AG10803 (cell line): Measurements from ENCODE around the gene LSS.
"Not testable (repeated sequence)": the region's sequence is repeated elsewhere in the genome, so short reads cannot be mapped to it uniquely, and the experiment has no call there.

ENCODE experiments used
- DNase-seq: peaks from one replicate; pipeline ENCODE4 v3.0.0; 2010; ENCODE audit warnings: low read depth
- H3K4me3 ChIP-seq: 2 replicates; pipeline ENCODE4 v1.5.1; 2011; ENCODE audit warnings: mild to moderate bottlenecking, low read length, control low read depth
- CTCF ChIP-seq: conservative IDR thresholded peaks from 2 replicates; pipeline ENCODE4 v1.5.1; 2011; ENCODE audit warnings: mild to moderate bottlenecking, low read length, control low read depth, inconsistent platforms

Gene LSS

GRCh38 chr21:46203203-46203600, 25.4 kb downstream of the LSS start:
- DNase-seq: no peak
- H3K4me3 ChIP-seq: no peak overlapping the region
- no peak for TF ChIP-seq CTCF

- no peak for TF ChIP-seq CTCF
- no peak for DNase-seq
- H3K4me3 ChIP-seq: no peak overlapping the region
Observed at GRCh38 chr21:46202592-46203202, 25.9 kb downstream of the LSS start.

GRCh38 chr21:46200877-46201803, 27.4 kb downstream of the LSS start:
- DNase-seq, H3K4me3 ChIP-seq: not testable (repeated sequence)

GRCh38 chr21:46199436-46200373, 28.9 kb downstream of the LSS start:
- no peak for DNase-seq
- H3K4me3 ChIP-seq: no peak overlapping the region
- TF ChIP-seq CTCF: no peak

- TF ChIP-seq CTCF: no peak
Observed at GRCh38 chr21:46196733-46197132, 31.8 kb downstream of the LSS start.

GRCh38 chr21:46195595-46196195, 32.9 kb downstream of the LSS start:
- no peak for DNase-seq
- no peak for TF ChIP-seq CTCF

More at GRCh38 chr21:46196733-46197132, 31.8 kb downstream of the LSS start:
- DNase-seq: no peak
- H3K4me3 ChIP-seq: no peak overlapping the region

More at GRCh38 chr21:46195595-46196195, 32.9 kb downstream of the LSS start:
- no peak overlapping the region for H3K4me3 ChIP-seq
